ENCODE measurements around the gene ADGRD1.

Gene ADGRD1

DNA sequence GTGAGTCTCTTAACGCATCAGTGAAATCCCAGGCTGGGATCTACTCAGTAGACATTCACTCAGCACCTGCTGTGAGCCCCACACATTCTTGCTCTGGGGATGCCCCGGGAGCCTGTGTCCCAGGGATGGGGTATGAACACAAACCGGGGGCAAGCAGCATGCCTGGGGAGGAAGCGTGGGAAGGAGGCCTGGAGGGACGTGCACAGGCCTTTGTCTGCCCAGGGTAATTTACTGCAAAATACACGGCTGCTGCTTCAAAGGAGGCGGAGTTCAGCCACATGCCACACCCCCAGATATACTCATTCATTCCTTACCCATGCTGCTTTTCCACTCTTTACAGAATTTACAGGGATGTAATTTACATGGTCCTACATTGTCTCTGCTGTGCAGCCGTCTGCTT, 187.8 kb downstream of the ADGRD1 start:
- no peak for DNase-seq

DNA sequence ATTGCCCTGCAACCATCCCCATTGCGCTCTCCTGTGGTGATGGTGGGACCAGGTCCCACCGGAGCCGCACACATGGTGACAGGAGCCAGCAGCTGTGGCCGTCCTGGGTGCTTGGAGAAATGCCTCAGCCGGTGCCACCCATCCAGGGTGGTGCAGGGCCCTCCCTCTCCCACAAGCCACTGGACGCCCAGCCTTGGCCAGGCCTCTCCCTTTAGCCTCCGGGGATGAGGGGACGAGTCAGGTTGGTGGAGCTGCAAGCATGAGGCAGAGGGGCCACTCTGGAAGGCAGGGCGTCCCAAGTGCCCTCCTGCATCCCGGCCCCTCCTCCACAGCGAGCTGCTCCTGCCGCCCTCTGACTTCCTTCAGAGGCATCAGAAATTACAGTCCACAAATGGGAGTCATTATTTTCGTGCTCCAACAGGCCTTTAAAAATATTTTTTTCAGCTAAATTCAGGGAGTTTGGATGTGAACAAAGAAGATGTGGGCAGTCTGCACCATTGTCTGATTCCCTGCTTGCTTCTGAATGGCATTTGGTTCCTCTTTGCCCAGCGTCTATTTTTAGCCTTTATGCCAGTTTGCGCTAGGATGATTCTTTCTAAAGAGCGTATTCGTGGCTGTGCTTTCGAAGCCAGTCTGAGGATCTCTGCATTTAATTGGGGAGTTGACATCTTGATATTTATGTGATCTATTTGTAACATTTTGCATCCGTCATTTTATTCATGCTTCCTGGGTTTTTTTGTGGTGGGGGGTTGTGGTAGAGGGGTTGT, 189.4 kb downstream of the ADGRD1 start:
- DNase-seq: no peak

DNA sequence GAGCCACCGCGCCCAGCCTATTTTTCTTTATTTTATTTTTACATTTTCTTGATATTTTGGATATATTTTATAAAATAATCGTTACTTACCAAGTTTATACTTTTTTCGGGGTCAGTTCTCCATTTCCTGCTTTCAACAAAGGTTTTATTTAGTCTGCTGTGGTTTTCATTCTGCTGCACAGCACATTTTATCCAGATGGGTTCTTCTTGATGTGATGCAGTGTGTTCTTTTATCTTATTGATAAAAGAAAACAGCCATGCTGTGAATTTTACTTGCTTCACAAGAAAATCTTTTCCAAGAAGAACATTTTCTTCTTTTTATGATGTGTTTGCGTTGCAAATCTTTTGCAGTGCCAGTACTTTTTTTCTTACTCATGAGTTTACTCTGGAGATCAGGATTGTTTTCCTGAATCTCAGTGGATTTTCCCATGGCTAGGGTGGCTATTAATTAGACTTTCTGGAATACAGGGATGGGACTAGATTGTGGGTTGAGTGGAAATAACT, 192.5 kb downstream of the ADGRD1 start:
- no peak for DNase-seq

DNA sequence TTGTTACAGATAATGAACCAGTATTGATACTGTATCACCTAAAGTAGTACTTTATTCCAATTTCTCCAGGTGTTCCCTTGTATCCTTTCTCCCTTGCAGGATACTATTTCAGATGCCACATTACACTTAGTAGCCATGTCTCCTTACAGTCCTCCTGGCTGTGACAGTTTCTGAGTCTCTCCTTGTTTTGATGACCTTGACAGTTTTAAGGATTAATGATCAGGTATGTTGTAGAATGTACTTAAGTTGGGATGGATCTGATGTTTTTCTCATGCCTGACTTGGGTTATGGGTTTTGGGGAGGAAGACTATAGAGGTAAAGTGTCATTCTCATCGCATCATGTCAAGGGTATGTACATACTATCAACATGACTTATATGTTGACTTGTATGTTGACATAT, 193.6 kb downstream of the ADGRD1 start:
- no peak for DNase-seq

DNA sequence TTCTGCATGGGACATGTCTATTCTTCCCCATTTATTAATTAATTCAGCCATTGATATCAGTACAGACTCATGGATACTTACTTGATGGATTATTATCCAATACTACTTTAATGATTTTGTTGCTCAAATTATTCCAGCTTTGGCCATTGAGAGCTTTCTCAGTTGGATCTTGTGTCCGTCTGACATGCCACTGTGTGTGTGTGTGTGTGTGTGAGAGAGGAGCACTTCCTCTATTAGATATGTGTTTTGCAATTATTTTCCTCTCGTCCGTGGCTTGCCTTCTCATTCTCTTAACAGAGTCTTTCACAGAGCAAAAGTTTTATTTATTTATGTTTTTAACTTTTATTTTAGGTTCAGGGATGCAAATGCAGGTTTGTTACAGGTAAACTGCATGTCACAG, 194.2 kb downstream of the ADGRD1 start:
- DNase-seq: no peak

DNA sequence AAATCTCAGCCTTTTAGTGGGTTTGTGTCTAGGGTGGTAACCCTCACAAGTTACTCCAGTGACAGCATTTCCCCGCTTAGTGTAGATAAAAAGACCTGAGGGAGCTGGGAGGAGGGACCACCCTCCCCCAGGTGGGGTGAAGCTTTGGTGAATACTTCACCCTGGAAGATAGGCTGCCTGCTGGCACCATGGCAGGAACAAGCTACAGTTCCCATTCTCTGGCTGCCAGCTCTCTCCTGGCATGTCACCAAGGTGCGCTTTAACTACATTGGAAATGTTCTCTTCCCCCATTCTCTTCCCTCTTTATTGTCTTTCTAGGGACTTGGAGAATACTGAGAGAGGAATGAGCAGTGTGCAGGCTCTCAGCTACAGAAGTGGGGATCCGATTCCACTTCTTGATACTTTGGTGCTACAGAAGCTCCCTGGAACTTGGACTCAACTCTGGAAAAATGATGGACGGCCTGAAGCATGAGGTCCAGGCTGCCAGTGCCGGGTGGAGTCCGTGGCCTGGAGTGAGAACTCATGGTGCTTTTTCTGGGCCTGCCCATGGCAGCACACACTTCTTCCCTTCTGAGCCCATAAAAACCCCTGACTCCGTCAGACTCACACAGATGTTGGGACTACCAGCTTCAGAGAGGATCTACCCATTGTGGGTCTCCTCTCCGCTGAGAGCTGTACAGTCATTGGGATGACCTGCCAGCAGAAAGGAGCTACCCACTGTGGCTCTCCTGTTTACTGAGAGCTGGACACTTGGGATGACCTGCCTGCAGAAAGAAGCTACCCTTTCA, 198.0 kb downstream of the ADGRD1 start:
- DNase-seq: no peak

DNA sequence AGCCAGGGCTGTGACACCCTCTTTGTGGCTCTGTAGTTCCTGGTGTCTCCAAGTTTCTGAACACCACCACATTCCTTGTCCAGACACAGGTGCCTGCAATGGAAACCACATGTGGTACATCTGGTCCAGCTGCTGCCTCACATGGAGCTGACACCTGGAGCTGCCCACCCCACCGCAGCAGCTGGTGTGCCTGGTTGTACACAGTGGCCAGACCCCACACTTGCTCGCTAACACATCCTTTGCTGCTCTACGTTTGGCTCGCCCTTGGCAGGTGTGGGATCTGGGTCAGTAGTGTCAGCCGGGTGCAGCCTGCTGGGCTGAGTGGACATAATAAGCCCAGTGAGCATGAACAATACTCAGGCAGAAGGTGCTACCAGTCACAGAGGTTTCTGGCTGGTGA, 198.9 kb downstream of the ADGRD1 start:
- DNase-seq: no peak

DNA sequence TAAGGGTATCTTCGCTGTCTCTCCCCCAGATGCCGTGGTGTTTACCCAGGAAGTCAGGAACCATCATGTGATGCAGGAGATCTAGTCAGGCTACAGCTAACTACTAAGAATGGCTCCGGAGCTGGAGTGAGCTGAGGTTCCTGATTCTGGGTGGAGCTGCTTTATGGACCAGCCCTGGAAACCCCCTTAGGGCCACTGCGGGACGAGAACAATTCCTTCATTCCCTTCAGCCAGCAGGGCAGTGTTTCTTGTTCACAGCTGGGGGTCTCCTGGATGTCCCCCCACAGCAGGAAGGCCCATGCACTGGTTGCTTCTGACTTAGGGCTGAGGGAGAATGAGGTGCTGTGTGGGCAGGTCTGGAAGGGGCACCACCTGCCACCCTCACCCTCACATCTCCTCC, 199.3 kb downstream of the ADGRD1 start:
- DNase-seq: no peak

DNA sequence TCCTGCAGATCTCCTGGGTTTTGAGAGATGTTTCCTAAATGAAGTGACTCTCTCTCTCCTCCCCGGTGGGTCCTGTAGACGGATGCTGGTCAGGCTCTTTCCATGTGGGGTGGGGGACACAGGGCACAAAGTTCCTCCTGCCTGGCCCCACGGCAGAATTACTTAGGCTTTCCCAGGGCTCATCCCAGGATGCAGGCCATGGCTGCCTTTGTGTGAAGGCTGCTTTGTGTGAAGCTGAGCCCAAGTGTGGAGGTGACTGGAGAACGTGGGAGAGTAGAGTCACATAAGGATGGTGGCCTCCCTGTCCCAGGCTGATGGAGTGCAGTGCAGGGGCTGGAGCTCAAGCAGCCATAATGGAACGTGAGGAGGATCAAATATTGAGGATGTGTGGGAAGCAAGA, 200.2 kb downstream of the ADGRD1 start:
- no peak for DNase-seq

DNA sequence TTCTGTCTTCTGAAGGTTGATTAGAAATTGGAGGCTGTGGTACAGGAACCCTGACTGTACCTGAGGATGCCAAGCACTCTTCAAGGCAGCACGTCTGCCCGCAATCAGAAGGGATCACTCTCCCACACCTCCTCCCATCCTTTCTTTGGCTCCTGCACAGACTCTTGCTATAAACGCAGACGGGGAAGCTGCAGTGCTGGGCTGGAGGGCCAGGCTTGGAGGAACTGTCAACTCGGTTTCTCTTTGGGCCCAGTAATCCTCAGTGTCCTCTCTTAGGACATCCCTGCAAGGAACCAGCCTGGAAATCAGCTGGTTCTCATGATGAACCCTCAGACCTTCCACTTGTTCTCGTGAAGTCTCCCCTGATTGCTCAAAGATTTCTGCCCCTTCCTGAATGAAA, 201.4 kb downstream of the ADGRD1 start:
- DNase-seq: no peak

DNA sequence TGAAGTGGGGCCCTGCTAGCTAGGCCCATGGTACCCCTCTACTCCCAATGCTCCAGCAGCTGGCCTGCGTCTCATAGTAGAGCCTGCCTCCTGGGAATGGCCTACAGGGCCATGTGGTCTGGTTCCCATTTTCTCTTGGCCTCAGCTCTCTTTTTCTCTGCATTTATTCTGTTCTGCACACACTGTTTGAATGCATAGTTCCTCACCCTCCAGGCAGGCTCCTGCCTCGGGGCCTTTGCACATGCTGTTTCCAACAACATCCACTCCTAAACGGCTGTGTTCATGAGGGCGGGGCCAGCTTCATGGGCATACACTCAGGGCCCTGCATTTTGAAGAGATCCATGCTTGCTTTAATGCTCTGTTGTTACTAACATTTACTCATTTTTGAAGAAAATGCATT, 204.0 kb downstream of the ADGRD1 start:
- no peak for DNase-seq

DNA sequence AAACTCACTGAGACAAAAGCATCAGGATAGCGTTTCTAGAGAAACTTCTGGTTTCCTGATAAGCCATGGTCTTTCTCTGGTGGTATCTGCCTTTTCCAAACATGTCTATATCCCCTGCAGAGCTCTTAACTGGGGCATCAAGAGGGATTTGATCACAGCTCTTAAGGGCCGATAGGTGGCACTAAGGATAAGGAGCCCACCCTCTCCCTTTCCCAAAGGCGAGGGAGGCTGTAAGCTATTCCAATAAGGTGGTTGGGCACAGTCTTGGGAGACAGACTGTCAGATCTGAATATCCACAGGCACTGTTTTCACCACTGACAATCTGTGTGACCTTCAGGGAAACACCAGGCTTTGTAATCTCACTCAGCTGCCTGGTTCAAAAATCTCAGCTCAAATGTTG, 206.0 kb downstream of the ADGRD1 start:
- DNase-seq: no peak

DNA sequence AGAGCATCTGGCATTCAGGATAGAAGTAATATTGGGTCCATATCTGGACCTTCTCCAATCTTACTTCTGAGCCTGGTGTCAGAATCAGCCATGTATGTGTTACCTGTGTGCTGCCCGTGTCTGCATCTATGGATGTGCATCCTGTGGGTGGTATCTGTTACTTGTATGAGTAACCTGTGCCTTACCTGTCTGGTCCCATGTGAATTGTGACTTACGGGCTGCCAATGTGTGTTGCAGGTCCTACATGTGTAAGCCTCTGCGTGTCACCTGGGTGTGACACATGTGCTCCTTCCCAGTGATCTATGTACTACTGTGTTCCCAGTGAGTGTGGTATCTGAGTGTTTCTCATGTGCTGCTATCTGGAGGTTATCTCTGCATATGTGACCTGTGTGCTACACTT, 208.4 kb downstream of the ADGRD1 start:
- no peak for DNase-seq

DNA sequence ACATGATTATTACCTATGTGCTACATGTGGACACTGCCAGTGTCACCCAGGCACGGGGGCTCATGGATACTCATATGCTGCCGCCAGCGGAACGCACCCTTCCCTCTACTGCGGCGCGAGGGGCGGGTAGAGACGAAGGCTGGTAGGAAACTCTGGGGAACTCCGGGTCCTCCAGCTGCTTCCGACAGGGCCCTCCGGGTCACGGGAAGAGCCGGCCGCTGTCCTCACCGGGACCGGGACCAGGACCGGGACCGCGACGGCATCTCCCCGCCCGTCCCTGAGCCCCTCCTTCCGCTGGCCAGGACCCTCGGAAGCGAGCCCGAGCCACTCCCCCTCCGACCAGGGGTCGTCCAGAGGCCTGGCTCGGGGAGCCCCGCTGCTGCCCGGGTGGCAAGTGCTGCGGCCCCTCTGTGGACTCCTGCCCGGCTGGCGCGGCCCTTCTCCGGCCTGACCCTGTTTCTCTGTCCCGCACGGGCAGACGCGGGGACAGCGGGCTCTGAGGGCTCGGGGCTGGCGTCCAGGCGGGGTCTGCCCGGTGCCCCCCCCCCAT, 209.6 kb downstream of the ADGRD1 start:
- DNase-seq: no peak

DNA sequence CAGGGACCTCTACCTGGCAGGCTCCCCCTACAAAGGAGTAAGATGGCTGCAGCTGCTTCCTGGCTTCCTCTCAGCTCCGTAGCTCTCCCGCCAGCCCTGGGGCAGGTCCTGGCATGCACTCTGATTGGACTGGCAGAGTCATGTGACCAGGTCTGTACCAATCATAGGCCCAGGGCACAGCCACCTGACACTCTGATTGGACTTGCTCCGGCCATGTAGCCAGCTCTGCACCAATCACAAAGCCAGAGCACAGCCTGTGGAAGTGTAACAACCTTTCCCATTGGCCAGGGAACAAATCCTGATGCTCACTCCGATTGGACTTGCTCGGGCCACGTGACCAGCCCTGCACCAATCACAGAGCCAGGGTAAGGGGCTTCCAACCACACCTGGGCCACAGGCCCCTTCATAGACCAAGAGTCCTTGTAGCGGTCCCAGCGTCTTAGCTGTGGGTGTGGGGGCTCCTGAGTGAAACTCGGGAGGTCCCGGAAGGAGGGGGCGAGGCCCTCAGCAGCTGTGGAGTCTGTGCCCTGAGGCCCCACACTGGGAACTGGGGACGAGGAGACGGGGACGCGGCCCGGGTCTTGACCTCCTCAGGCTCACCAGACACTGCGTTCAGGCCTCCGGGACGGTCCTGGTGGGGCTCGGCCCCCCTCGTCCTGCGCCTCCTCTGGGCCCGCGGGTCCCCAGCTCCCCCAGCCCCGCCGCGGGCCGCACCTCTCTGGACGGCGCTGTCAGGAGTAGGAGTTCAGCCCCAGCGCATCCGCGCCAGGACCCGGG, 210.6 kb downstream of the ADGRD1 start:
- no peak for DNase-seq

DNA sequence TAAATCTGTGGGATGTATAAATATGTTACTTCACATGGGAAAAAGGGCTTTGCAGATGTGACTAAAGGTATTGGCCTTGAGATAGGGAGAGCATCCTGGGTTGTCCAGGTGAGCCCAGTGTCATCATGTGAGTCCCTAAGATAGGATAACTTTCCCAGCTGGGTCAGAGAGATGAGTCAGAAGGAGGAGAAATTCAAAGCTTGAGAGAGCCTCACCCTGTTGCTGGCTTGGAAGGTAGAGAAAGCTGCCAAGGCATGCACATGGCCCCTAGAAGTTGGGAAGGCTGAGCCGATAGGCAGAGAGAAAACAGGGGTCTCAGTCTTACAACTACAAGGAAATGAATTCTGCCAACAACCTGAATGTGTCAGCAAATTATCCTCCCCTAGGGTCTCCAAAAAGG, 213.0 kb downstream of the ADGRD1 start:
- DNase-seq: no peak

DNA sequence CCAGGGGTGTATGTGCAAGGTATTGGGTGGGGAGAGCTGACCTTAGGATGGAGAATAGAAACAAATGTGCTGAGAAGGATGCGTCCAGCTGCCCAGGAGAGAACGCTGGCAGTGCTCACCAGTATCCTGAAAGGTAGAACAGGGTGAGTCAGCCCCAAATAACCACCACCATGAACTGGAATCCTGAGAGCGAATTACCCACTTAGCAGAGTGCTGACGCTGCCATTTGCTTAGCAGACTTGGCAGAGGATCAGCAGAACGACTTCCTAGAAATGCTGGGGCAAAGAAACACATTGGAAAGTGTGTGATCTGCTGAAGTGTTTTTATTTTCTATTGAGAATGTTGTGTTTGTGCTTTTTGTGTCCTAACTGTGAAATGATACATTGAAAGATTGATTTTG, 213.6 kb downstream of the ADGRD1 start:
- no peak for DNase-seq

DNA sequence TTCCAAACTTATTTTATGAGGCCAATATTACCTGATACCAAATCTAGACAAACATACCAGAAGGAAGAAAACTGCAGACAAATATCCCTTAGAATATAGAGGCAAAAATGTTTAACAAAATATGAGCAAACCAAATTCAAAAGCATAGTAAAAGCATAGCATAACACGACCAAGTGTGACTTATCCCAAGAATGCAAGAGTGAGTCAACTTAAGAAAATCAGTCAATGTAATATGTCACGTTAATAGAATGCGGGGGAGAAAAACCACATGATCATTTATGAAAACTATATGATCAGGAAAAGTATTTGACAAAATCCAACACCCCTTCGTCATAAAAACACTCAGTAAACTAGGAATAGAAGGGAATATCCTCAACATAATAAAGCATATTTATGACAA, 217.3 kb downstream of the ADGRD1 start:
- DNase-seq: no peak

DNA sequence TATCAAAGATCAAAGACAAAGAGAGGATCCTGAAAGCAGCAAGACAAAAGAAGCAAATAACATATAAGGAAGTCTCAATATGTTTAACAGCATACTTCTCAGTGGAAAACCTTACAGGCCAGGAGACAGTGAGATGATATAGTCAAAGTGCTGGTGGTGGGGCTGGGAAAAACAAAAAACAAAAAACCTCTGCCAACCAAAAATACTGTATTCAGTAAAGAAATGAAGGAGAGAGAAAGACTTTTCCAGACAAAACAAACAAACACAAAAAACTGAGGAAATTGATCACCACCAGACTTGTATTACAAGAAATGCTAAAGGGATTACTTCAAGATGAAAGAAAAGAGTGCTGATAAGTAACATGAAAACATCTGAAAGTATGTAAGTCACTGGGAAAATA, 221.2 kb downstream of the ADGRD1 start:
- DNase-seq: no peak

DNA sequence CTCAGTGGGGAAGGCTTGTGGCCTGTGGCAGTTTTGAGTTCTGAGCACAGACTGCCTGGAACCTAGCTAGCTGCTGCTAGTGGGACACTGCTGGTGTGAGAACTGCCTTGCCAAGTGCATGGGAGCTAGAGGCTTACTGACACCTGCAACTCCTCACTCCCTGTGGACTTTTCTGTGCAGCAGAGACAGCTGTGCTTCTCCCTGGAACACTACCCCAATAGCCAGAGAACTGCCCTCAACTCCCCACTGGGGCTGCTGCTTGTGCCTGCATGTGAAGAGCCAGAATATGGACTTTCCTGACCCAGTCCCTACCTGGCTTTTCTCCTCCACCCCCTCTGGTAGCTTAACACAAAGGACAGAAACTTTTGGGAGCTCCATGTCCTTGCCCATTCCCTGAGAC, 222.6 kb downstream of the ADGRD1 start:
- no peak for DNase-seq

DNA sequence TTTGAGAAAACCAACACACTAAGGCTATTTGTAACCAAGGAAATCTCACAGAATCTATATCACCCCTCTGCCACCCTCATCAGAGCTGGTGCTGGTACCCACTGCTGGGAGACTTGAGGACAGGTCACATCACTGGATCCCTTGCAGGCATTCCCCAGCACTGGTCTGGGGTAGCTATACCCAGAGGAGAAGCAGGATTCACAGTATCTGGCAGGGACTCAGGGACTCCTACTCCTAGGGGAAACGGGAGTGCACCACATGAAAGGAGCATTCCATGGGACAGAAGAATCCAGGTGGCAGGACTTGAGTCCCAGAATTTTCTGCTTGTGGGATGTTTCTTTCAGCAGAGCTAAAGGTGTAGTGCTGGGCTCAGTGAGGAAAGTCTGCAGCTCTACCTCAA, 223.2 kb downstream of the ADGRD1 start:
- no peak for DNase-seq

DNA sequence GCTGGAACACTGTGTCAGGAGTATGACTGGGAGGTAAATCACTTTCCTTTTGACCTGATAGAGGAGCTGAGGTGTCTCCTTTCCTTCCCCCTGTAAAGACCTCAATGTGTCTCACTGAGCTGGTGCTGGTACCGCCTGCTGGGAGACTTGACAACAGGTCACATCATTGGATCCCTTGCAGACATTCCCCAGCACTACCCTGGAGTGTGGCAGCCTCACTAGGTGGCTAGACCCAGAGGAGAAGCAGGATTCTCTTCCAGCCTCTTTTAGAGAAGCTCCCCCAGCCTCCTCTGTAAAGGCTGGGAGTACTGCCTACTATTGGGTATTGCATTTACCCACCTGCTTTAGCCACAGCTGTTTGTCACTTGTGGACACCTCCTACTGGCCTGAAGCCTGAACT, 223.9 kb downstream of the ADGRD1 start:
- DNase-seq: no peak

DNA sequence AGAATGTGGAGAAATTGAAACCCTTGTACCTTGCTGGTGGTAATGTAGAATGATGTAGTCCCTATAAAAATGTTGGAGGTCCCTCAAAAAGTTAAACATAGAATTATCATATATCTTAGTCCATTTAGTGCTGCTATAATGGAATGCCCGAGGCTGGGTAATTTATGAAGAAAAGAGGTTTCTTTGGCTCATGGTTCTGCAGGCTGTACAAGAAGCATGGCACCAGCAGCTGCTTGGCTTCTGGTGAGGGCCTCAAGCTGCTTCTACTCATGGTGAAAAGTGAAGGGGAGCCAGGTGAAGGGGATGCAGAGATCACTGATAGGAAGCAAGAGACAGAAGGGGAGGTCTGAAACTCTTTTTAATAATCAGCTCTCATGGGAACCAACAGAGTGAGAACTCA, 233.9 kb downstream of the ADGRD1 start:
- DNase-seq: no peak

Data from stimulated activated CD4-positive, alpha-beta T cell treated with anti-CD3 and anti-CD28 coated beads, Interleukin-1b, Interleukin-23, amount 100 ng/mL, for 48 hours (primary cell).